H54 (cell line): ENCODE measurements around the gene RADIL.

ENCODE experiments used
- DNase-seq: peaks from one replicate; pipeline ENCODE4 v3.0.0; 2011; ENCODE audit warnings: low spot score, mixed read lengths; ENCODE audit not compliant: insufficient read length
- FAIRE-seq: peaks from 3 replicates; lab custom pipeline; 2011; peaks lifted over from hg19 to GRCh38; lab: Jason Lieb, UNC
- POLR2A ChIP-seq: IDR thresholded peaks from 2 replicates; pipeline ENCODE4 v1.6.1; 2011; ENCODE audit warnings: low read depth, mild to moderate bottlenecking, low read length

The RADIL gene

DNA sequence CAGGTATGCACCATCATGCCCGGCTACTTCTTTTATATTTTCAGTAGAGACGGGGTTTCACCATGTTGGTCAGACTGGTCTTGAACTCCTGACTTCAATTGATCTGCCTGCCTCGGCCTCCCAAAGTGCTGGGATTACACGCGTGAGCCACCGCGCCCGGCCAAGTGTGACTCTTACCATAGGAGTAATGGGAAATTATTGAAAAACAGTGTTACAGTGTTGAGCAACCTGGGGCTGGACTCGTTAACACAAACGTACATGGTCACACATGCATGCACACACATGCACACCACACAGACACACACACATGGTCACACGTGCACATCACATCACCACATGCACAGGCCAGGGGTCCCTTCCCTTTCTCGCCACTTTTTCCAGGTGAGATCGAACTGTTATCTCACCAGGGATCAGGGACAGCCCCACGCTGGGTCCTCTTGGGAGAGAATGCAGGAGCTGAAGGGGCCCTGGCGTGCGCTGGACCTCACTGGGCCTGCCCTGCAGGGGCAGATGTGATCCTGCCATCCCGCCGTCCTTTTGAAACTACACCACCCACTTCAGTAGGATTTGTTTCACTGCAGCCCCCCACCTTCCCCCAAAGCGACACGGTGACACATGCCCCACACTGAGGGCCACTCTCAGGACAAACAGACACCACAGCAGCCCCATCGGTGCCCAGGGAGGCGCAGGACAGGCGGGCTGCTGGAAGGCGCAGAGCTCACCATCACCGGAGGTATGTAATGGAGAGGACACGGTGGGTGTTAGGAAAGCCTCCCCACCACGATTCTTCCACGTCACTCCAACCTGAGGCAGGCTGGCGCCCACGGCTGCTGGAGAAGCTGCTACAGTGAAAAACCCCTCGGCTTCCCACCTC is 10.2 kb downstream of the RADIL start:
- FAIRE-seq (no peak), DNase-seq (no peak)
- no peak for TF ChIP-seq POLR2A

DNA sequence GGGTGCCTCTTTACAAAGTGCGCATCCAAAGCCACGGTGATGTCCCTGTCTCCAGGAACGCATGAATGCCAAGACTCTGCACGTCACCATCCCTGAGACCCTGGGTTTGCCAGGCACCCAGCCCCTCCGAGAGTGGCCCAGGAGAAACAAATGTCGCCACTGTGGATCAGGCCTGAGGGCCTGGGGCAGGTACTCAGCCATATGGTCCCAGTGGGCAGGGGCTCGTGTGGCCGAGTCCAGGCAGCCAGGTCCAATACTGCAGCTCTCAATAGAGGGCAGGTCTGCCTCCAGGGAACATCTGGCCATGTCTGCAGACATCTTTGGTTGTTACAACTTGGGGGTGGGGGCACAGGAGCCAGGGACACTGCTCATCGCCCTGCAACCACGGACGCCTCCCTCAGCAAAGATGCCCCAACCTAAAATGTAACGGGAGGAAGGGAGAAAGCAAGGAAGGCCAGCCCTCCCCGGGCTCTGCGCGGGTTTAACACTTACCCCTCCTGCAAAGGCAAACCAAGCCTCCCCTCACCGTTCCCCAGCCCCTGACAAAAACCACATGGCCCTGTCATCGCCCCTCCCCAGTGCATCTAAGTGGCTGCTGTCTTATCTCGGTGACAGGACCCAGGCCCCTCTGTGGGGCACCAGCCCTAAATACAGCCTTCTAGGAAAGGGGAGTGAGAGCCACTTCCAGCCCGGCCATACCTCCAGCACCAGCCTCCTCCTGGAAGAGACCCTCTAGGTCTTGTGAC is 11.4 kb downstream of the RADIL start:
- no peak for FAIRE-seq
- no peak for DNase-seq
- TF ChIP-seq POLR2A, result no peak

DNA sequence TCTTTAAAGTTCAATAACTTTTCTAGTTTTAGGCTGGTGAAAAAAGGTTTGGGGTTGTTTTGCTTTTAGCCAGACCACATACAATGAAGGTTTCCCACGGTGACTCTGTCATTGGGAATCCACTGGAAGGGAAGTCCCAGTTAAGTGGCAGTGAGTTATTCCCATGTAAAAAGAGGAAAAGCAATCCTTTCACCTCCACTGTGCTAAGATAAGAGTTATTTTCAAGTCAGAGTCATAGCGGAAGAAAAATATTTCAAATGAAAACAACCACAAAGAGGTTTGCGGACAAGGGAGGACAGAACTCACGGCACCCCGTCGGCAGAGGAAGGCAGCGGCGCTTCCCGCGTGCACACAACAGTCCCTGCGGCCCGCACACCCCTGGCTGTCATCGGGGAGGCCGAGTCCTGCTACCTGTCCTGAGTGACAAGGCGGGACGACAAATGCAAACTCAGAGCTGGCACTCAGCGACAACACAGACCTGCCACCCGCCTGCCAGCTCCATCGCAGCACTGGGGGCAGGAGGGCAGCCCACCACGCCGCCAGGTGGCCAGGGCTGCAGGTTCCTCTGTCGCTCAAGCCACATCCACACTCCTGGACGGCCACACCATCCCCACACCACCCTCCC is 12.3 kb downstream of the RADIL start:
- no peak for TF ChIP-seq POLR2A
- DNase-seq (no peak), FAIRE-seq (no peak)

DNA sequence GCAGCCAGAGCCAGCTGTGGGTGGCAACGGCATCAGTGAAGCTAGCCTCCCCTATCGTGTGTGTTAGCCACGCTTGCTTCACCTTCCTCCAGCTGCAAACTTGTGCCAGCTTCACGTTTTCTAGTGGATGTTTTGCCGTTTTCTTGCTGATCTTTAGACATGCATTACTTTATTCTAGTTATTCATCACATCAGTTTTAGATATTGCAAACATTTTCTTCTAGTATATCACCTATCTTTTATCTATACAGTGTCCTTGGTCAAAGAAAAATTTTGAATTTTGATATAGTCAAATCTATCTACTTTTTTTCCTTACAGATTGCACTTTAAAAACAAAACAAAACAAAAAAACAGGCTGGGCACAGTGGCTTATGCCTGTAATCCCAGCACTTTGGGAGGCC is 15.0 kb downstream of the RADIL start:
- no peak for FAIRE-seq
- no peak for DNase-seq
- no peak for TF ChIP-seq POLR2A

DNA sequence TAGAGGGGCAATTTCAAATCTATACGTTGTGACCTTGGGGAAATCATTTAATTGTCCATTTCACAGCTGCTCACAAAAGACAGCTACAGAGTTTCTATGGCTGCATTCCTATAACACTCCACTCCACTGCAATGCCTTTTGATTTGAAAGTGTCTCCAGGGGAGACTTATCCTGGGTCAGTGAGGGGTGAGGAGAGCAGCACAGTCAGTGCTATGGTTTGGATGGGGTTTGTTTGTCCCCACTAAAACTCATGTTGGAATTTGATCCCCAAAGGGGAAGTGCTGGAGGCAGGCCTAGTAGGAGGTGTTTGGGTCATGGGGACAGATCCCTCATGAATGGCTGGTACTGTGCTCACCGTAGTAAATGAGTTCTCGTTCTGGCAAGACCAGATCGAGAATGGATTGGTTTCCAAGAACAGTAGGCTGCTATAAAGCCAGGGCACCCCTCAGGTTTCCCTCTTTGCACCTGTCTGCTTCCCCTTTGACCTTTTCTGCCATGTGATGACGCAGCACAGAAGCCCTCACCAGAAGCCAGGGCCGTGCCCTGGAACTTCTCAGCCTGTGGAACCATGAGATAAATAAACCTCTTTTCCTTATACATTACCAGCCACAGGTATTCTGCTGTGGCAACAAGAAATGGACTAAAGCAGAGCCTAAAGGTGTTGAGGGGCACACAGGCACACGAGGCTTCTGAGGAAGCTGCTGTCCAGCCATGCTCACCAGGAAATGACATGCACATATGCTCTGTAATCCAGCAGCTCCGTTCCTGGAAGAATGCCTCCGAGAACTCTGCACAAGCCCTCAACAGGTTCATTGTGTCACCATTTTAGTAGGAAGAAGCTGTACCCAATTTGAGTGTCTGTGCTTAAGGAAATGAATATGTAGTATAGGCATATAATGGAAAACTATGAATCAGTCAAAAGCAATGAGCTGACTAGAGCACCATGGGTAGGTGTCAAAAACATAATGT is 16.7 kb downstream of the RADIL start:
- no peak for TF ChIP-seq POLR2A
- FAIRE-seq, result no peak
- no peak for DNase-seq

DNA sequence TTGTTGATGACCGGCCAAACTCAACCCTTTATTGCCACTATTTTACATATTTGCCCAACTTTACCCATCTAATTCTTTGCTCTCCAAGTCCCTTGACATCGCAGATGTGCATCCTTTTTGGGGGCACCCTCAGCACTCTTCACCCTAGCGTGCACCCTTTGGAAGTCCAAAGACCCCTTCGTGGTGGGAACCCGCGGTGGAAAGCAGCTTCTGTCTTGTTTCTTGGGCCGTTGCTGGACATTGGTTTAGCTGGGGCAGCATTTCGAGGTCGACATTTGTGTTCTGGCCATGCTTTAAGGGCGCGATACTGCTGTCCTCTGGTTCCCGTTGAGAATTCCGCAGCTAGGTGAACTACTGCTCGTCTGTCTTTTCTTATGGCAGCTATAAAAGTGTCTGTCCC is 21.4 kb downstream of the RADIL start:
- no peak for DNase-seq
- FAIRE-seq, result no peak
- no peak for TF ChIP-seq POLR2A

DNA sequence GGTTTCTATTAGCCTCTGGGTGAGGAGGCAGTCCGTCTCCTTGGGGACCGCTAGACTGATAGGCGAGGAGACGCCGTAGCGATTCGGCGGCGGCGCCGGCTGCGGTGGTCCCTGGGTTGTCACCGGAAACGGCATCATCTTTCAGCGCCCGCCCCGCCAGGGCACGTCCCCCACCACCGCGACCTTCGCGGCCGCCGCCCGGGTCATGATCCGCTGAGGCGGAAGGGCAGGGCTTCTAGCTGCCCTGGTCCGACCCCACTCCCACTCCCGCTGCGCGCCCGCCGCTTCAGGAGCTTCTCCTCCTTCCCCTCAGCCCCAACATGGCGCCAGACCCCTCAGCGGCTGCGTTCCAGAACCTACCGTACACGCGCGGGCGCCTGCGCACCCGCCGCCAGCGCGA is 21.8 kb downstream of the RADIL start, which contains the start of gene PAPOLB:
Gene PAPOLB, minus strand, starts transcription at position 358 of the 400 bp plus-strand sequence. Its CDS starts 220 bp downstream, at position 138.
- no peak for DNase-seq
- no peak for TF ChIP-seq POLR2A
- FAIRE-seq, result no peak

DNA sequence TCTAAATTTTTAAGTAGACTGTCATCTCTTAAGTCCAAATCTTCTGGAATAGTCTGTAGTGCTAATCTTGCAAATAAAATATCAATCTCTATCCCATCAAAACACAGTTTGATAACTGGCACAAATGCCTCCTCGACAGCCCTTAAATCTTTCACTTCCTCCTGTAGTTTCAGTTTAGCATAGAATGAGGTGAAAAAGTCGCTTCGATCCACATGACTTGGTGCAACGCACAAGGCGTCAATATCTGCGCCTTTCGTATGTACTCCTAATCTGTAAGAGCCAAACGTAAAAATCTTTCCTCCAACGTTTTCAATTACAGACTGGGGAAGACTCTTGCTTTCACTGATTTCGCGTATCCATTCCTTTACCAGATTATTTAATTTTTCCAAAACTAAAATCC is 22.3 kb downstream of the RADIL start:
- FAIRE-seq, result no peak

DNA sequence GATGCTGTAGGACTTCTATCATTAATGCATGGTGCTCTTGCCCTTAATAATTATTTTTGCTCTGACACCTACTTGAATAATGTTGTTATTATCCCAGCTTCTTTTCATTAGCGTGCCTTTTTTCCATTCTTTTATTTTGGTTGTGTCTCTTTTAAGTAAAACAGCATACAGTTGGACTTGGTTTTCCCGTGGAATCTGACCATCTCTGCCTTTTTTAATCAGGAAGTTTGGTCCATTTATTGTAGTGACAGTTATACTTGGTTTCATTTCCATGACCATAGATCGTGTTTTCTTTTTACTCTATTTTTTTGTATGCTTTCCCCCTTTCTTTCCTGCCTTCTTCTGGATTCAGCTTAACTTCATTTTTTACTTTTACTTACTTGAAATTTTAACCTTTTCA is 26.3 kb downstream of the RADIL start:
- no peak for FAIRE-seq
- no peak for TF ChIP-seq POLR2A
- DNase-seq, result no peak

More for the DNA sequence above, 22.3 kb downstream of the RADIL start:
- no peak for TF ChIP-seq POLR2A
- no peak for DNase-seq

DNA sequence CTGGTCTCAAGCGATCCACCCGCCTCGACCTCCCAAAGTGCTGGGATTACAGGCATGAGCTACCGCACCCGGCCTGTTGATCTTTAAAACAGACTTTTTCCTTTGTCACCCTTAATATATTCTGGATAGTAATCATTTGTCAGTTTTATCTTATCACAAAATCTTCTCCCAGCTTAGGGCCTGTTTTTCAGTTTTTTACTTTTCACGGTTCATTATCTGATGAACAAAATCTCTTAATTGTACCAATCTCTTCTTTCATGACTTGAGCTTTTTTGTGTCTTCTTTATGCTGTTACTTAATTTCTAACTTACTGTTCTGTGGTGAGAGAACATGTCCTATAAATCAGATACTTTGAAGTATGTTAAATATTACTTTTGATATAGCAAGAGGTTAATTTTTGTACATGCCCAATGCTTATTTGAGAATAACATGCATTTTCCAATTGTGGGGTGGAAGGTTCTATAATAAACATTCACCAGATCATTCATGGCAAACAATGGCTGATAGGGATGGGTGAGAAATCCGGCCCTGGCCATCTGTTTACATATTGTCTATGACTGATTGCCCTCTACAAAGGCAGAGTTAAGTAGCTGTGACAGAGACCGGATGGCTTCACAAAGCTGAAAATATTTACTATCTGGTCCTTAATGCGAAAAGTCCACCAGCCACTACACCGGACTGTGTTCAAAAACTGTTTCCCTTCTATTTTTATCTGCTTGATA is 27.0 kb downstream of the RADIL start:
- TF ChIP-seq POLR2A, result no peak
- DNase-seq, result no peak
- FAIRE-seq, result no peak

DNA sequence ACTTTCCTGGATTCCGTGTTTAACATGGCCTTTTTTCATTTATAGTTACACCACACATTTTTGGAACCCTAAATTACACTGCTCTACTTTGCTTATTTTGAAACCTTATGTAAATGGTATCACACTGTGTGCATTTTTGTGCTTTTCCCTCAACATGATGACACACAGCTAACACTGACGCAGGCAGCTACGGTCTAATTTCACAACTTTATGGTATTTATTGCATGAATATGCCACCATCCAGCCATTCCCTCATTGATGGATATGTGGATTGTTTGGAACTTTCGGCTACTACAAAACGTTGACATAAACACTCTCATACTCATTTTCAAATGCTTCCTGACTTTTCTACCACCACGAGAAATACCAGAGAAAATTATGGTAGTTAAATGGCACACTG is 28.6 kb downstream of the RADIL start:
- DNase-seq (no peak), FAIRE-seq (no peak)
- TF ChIP-seq POLR2A, result no peak
